Activated CD8-positive, alpha-beta memory T cell treated with anti-CD3 and anti-CD28 coated beads, Interleukin-2, amount 50 U/mL, for 48 hours (primary cell): ENCODE measurements around the gene ANO3.

Experiments
- DNase-seq: peaks from one replicate; pipeline ENCODE4 v3.0.0-alpha.2; 2020

ANO3 gene

DNA sequence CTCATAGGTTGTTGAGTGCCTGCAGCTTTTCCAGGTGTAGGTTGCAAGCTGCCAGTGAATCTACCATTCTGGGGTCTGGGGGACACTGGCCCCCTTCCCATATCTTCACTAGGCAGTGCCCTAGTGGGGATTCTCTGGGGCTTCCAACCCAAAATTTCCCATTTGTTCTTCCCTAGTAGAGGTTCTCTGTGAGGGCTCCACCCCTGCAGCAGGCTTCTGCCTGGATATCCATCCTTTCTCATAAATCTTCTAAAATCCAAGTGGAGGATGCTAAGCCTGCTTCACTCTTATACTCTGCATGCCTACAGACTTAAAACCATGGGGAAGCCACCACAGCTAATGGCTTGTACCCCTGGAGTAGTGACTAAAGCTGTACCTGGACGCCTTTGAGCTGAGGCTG lies 33.4 kb downstream of the ANO3 start:
- DNase-seq = no peak

DNA sequence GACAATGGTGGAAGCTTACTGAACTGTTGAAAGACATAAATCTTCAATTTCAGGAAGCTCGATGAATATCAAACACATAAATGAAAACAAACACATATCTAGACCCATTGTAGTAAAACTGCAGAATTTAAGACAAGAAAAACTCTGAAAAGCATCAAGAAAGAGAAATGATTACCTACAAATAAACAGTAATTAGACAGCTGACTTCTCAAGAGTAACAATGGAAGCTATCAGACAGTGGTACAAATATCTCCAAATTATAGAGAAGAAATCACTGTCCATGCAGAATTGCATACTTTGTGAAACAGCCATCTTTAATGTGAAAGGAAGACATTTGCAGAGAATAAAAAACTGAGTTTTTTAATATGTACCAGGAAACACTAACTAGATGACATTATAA lies 45.7 kb downstream of the ANO3 start:
- DNase-seq = no peak

GRCh38 chr11:26399336-26399735 lies 67.4 kb downstream of the ANO3 start:
- no peak for DNase-seq

- no peak for DNase-seq
Measured at GRCh38 chr11:26410706-26411366, 78.9 kb downstream of the ANO3 start.

DNA sequence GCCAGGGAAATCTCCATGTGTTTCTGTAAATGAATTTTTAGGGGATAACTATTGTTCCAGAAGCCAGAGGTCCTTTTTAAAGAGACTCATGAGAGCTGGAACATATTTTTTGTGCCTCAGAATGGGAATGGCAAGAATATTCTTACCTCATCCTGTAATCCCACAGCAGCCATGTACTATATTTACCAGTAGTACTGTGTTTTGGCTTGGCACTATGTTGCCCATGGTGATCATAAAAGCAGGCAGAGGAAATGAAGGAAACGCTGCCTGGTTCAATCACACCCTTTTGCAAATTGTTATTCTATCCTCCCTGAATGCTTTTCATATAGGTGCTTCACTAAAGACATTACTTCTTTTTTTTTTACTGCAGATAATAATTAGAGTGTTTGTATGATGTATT lies 81.0 kb downstream of the ANO3 start:
- DNase-seq = no peak

- no peak for DNase-seq
Measured at GRCh38 chr11:26418386-26418912, 86.5 kb downstream of the ANO3 start.

DNA sequence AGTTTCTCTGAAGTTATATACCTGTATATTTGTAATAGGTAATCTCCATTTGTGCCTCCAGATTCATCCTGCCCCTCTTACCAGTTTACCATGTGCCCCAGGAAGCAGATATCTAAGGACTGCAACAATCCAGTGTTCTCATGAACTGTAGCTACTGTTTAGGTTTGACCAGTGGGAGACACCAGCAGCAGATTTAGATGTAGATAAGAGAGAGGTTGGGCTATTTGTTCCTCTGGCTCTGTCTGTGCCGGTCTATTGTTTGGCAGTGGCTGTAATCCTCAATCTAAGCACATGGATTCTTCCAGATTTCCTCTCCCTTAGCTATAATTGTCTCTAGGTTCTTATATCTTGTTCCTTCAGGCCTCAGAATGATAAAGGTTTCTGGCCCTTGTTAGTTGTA lies 88.4 kb downstream of the ANO3 start:
- DNase-seq = no peak

GRCh38 chr11:26424255-26424654 lies 92.3 kb downstream of the ANO3 start:
- DNase-seq = no peak

DNA sequence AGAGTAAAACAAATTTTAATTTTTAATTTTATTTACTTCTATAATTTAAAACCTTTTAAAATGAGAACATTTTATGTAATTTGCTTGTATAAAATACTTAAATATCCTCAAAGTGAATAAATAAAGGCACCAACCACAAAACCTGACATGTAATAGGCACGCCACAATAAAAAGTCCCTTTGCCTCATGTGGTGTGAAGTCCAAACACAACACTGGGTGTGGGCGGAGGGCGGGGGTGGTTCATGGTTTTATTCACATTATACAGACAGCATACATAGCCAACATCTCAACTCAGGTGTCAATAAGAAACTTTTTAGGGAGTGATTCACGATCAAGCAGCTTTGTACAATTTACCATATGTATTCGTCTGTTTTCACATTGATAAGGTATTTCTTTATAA lies 107.9 kb downstream of the ANO3 start:
- DNase-seq = no peak

GRCh38 chr11:26442131-26442530 lies 110.2 kb downstream of the ANO3 start:
- DNase-seq = no peak

DNA sequence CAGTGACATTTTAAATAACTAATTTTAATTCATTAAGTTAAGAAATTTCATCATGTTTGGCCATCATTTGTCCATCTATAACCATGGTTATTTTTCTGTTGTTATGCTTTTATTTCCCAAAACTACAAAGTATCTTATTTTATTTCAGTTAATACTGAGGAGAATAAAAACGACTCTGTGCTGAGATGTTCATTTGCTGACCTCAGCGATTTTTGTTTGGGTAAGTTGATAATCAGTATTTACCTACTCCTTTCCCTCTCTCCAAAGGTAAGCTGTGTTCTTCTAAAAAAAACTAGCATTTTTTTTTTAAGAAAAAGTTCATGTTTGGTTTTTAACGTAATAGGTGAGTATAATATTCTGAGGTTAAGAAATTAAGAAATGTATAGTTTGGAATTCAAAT lies 111.7 kb downstream of the ANO3 start:
- no peak for DNase-seq

- DNase-seq = no peak
Measured at GRCh38 chr11:26457636-26458035, 125.7 kb downstream of the ANO3 start.

DNA sequence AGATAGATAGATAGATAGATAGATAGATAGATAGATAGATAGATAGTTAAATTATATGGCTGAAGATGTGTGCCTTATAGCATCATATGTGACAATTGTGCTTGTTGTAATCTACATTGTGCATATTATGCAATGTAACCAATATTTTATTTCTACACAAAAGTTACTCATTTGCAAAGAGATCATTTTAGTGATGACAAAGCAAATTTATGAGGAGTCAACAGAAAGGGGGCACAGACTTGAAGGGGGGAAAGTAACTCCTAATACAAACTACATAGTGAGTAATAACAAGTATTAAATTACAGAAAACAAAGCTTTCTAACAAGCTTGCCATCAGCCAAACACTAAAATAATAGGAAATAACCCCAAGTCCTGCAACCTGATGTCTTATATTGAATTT lies 133.3 kb downstream of the ANO3 start:
- DNase-seq = no peak

DNA sequence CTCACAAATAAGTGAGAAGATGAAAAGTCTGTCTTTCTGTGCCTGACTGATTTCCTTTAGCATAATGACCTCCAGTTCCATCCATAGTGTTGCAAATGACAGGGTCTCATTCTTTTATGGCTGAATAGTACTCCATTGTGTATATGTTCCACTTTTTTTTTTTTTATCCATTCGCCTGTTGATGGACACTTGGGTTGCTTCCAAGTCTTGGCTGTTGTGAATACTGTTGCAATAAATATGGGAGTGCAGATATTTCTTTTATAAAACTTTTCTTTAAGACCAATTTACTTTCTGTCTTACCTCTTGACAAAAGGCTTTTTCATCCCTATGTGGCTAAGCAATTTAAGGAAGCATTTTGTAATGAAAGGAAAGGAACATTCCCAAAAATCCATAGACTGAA lies 135.6 kb downstream of the ANO3 start:
- DNase-seq = no peak

- DNase-seq = no peak
Measured at GRCh38 chr11:26470992-26471391, 139.1 kb downstream of the ANO3 start.

GRCh38 chr11:26473216-26474194 lies 141.6 kb downstream of the ANO3 start:
- DNase-seq = no peak

- no peak for DNase-seq
Measured at GRCh38 chr11:26474401-26474800, 142.5 kb downstream of the ANO3 start.

- DNase-seq = no peak
Measured at GRCh38 chr11:26477396-26477795, 145.5 kb downstream of the ANO3 start.

DNA sequence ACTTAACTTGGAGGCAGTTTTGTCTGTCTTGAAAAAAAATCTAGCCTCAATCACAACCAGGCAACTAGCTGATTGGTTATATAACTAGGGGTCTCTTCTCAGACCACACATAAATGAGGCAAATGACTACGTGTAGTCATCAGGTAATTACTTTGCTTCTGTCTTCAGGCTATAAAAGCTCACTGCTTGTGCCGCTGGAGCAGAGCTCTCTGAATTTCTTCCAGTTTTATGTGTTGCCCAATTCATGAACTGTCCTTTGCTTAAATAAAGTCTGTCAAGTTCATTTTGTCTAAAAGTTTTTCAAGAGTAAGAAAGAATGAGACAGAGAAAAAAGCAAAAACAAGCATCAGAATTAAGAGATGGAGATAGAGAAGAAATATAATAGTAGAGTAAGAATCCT lies 146.8 kb downstream of the ANO3 start:
- DNase-seq = no peak

- DNase-seq = no peak
Measured at GRCh38 chr11:26480041-26480440, 148.1 kb downstream of the ANO3 start.

DNA sequence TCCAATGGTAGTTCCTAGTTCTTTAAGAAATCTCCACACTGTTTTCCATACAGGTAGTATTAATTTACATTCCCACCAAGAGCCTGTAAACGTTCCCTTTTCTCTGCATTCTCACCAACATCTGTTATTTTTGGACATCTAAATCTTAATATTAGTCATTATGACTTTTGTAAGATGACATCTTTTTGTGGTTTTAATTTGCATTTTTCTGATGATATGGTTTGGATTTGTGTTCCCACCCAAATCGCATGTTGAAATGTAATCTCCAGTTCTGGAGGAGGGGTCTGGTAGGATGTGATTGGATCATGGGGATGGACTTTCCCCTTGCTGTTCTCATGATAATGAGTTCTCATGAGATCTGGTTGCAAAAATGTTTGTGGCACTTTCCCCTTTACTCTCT lies 151.2 kb downstream of the ANO3 start:
- no peak for DNase-seq

DNA sequence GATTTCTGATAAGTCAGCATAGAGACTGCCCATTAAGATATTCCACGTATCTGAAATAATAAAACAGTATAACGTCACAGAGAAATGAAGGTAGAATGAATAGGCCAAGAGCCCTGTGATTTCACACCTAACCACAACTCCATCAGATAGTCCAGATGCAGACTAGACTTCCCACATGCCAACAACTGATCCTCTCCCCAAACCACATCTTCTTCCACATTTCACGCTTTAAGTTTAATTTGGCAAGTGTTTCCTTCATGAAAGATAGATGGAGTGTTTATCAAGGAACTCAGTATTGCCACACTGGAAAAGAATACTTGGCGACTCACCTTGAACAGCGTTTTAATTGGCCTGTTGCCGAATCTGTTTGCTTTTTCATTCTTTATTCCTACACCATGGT lies 158.6 kb downstream of the ANO3 start:
- DNase-seq = no peak

DNA sequence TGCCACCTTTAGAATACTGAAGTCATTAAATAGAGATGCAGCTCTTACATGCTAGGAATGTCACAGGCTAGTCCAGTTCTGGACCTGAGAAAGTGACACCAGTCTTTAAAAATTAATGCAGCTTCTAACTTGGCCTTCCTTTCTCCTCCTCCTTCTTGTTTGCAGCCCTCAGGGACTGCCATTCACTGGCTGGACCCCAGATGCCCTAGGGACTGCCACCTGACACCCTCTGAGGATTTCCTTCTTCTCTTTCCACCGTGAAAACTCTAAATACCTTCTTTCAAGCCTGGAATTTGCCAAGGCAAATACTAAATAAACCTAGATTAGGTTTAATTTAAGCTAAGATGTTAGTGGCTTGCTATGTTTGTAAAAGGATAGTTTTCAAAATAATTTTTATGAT lies 161.7 kb downstream of the ANO3 start:
- DNase-seq = no peak

DNA sequence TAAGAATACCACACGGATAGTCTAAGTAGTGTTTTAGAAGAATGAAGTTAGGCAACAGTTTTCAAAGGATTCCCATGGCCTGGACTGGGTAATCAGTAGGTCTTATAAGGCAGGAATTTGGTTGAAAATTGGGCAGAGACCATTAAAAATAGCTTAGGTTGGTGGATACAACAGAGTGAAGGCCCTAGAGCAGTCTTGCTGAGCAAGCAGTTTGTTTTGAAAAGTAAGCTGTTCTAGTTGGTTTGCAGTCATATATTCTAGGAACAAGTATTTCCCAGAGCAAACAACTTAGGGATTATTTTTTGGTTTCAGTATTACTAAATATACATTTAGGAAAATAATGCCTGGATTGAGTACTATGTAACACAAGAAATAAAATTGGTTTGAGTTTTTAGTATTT lies 175.3 kb downstream of the ANO3 start:
- no peak for DNase-seq
